GM12878 (cell line): ENCODE results near the gene KIF15. TPM values are rescaled to one million over a fixed set of nuclear protein-coding genes. Genes with fewer than 3 reads are reported as not detected.

Experiments
- BACH1 ChIP-seq: fragments of 450-650 bp; IDR thresholded peaks from 2 replicates; pipeline ENCODE4 v1.6.1; 2017; ENCODE audit warnings: mild to moderate bottlenecking, borderline replicate concordance
- CHD4 ChIP-seq: fragments of 200-600 bp; sonication (generic); IDR thresholded peaks from 2 replicates; pipeline ENCODE4 v1.6.1; 2016; ENCODE audit warnings: mild to moderate bottlenecking
- CREB1 ChIP-seq: IDR thresholded peaks from 2 replicates; pipeline ENCODE4 v1.6.1; 2012; ENCODE audit warnings: low read depth, mild to moderate bottlenecking, inconsistent platforms
- CREM ChIP-seq: IDR thresholded peaks from 2 replicates; pipeline ENCODE4 v1.6.1; 2014; ENCODE audit warnings: antibody characterized with exemption, low read depth
- EGR1 ChIP-seq, 2 experiments: IDR thresholded peaks; 1 replicate in 1 of 2; 2 replicates in 1 of 2; pipeline ENCODE4 v1.6.1; 2011 to 2012; ENCODE audit warnings: low read depth in 2 of 2, low read length in 2 of 2, borderline replicate concordance in 1 of 2, mild to moderate bottlenecking in 1 of 2, moderate library complexity in 1 of 2
- LARP7 ChIP-seq: fragments of 450-650 bp; IDR thresholded peaks from 2 replicates; pipeline ENCODE4 v1.6.1; 2017; ENCODE audit warnings: mild to moderate bottlenecking
- NR2F1 ChIP-seq: fragments of 450-650 bp; conservative IDR thresholded peaks from 2 replicates; pipeline ENCODE4 v1.6.1; 2017; ENCODE audit warnings: mild to moderate bottlenecking
- PKNOX1 ChIP-seq: fragments of 450-650 bp; IDR thresholded peaks from 2 replicates; pipeline ENCODE4 v1.6.1; 2016; ENCODE audit warnings: mild to moderate bottlenecking
- POLR2A ChIP-seq: IDR thresholded peaks from 2 replicates; pipeline ENCODE4 v1.6.1; 2011; ENCODE audit warnings: low read depth, mild to moderate bottlenecking, low read length
- RAD21 ChIP-seq: IDR thresholded peaks from 2 replicates; pipeline ENCODE4 v1.6.1; 2011; ENCODE audit warnings: mild to moderate bottlenecking, low read depth, low read length, moderate library complexity; ENCODE audit not compliant: insufficient read depth
- RB1 ChIP-seq: fragments of 450-650 bp; formaldehyde crosslinking; IDR thresholded peaks from 2 replicates; pipeline ENCODE4 v1.6.1; 2017; ENCODE audit warnings: mild to moderate bottlenecking, borderline replicate concordance
- RBBP5 ChIP-seq: fragments of 200-600 bp; sonication (generic); conservative IDR thresholded peaks from 2 replicates; pipeline ENCODE4 v1.6.1; 2016
- RELA ChIP-seq: fragments of 450-650 bp; IDR thresholded peaks from 2 replicates; pipeline ENCODE4 v1.8.0; 2014; ENCODE audit warnings: borderline replicate concordance; ENCODE audit not compliant: partially characterized antibody
- SIX5 ChIP-seq: IDR thresholded peaks from 2 replicates; pipeline ENCODE4 v1.6.1; 2011; ENCODE audit warnings: mild to moderate bottlenecking, low read depth, low read length, moderate library complexity; ENCODE audit not compliant: severe bottlenecking
- SMAD5 ChIP-seq: IDR thresholded peaks from 2 replicates; pipeline ENCODE4 v1.6.1; 2016; ENCODE audit warnings: antibody characterized with exemption, low read depth
- SMC3 ChIP-seq: IDR thresholded peaks from 2 replicates; pipeline ENCODE4 v1.6.1; 2011; ENCODE audit warnings: low read length, improper control_type of control experiment, borderline replicate concordance
- SP1 ChIP-seq: IDR thresholded peaks from one replicate; pipeline ENCODE4 v1.6.1; 2011; ENCODE audit warnings: low read depth, low read length
- TAF1 ChIP-seq: IDR thresholded peaks from 2 replicates; pipeline ENCODE4 v1.6.1; 2011; ENCODE audit warnings: mild to moderate bottlenecking, low read depth, low read length, borderline replicate concordance
- TBL1XR1 ChIP-seq: IDR thresholded peaks from 2 replicates; pipeline ENCODE4 v1.6.1; 2012; ENCODE audit warnings: low read depth, low read length, improper control_type of control experiment
- YY1 ChIP-seq: IDR thresholded peaks from 2 replicates; pipeline ENCODE4 v1.6.1; 2011; ENCODE audit warnings: low read depth, mild to moderate bottlenecking, low read length
- ZNF687 ChIP-seq: fragments of 450-650 bp; IDR thresholded peaks from 2 replicates; pipeline ENCODE4 v1.6.1; 2017; ENCODE audit warnings: mild to moderate bottlenecking, moderate library complexity
- polyA plus RNA-seq, 11 experiments: library from polyadenylated mRNA; depleted of rRNA in 4 of 11; unstranded in 6 of 11; stranded (reverse) in 5 of 11; fragments of >200 nt; fragmentation: Nextera tagmentation in 4 of 11; fragmentation: Illumina TruSeq in 1 of 11; extraction: Ambion mirVana in 4 of 11; extraction: Trizol in 1 of 11; gene quantifications; 1 replicate in 1 of 11; 2 replicates in 10 of 11; pipeline versions ENCODE4 v1.2.1 to v1.2.3, GENCODE V29; 2011 to 2016; ENCODE audit warnings: inconsistent platforms in 2 of 11, missing spikeins in 2 of 11, low read depth in 1 of 11
- total RNA-seq, 4 experiments: library from RNA; depleted of rRNA in 3 of 4; stranded (reverse); fragments of >200 nt in 3 of 4; fragmentation: Illumina TruSeq in 1 of 4; extraction: Trizol in 1 of 4; gene quantifications; 2 replicates each; pipeline versions ENCODE4 v1.2.1 to v1.2.3, GENCODE V29; 2013 to 2021
- TF ChIP-seq, protein P1 (sequence below): fragments of 150-350 bp; IDR thresholded peaks from 2 replicates; pipeline ENCODE4 v1.6.1; 2016; ENCODE audit warnings: low read depth, low read length
- TF ChIP-seq, protein P2 (sequence below): IDR thresholded peaks from 2 replicates; pipeline ENCODE4 v1.6.1; 2011; ENCODE audit warnings: low read depth, mild to moderate bottlenecking, low read length, moderate library complexity, borderline replicate concordance; ENCODE audit errors: extremely low read depth

Gene KIF15
- total and polyA plus RNA-seq, 10 of the 15 experiments (the other 5 are each of a cell fraction or from before 2014, with no cell fraction given) = 12.3 to 51.8 (median 26.0) TPM

DNA sequence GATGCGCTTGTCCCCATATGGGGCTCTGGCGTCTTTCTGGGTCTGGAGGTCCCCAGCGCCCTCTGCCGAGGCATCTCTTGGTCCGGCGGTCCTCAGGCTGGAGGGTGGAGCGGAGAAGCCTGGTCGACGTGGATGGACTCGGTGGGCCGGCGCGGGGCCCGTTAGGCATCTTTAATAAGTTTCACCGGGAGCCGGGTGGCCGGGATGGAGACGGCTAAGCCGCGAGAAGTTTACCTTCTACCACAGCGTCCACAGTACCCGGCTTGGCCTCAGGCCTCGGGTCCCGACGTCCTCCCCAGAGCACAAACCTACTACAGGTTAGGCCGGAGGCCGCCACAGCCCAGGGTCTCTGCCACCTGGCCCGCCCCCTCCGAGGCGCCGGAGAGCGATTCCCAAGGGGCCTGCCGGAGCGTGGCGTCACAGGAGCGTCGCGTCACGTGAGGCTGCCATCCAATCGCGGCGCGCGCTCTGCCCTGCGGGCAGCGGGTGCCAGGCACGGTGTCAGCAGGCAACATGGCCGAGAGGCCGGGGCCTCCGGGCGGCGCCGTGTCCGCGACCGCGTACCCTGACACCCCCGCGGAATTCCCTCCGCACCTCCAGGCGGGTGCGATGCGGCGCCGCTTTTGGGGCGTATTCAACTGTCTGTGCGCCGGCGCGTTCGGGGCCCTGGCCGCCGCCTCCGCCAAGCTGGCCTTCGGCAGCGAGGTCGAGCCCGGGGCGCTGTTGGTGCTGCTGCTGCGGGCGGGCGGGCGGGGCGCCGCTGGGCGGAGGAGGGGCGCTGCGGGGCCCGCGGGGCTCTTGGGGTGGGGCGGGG is 100.0 kb downstream of the KIF15 start, which contains the start of gene TMEM42 (continued):
- 0 out of 2 replicates have a peak, but pooled peaks have one; percentile 14 for TF ChIP-seq PKNOX1
- TF ChIP-seq LARP7 = no peak
- TF ChIP-seq SMAD5 = peak; percentile 43; the same call in 1 of the 2 replicates
- TF ChIP-seq NR2F1 = peak; percentile 81
- TF ChIP-seq ZNF687 = peak; percentile 83
- peak; percentile 85 for TF ChIP-seq SP1
- TF ChIP-seq CHD4 = no peak
- TF ChIP-seq TAF1 = peak; percentile 69
- peak; percentile 95 for TF ChIP-seq RELA
- TF ChIP-seq SIX5 = no peak
- TF ChIP-seq CREB1 = peak; percentile 91
- TF ChIP-seq RBBP5 = no peak
- TF ChIP-seq SMC3 = no peak; the same call in 1 of the 2 replicates
- TF ChIP-seq, protein P1, sequence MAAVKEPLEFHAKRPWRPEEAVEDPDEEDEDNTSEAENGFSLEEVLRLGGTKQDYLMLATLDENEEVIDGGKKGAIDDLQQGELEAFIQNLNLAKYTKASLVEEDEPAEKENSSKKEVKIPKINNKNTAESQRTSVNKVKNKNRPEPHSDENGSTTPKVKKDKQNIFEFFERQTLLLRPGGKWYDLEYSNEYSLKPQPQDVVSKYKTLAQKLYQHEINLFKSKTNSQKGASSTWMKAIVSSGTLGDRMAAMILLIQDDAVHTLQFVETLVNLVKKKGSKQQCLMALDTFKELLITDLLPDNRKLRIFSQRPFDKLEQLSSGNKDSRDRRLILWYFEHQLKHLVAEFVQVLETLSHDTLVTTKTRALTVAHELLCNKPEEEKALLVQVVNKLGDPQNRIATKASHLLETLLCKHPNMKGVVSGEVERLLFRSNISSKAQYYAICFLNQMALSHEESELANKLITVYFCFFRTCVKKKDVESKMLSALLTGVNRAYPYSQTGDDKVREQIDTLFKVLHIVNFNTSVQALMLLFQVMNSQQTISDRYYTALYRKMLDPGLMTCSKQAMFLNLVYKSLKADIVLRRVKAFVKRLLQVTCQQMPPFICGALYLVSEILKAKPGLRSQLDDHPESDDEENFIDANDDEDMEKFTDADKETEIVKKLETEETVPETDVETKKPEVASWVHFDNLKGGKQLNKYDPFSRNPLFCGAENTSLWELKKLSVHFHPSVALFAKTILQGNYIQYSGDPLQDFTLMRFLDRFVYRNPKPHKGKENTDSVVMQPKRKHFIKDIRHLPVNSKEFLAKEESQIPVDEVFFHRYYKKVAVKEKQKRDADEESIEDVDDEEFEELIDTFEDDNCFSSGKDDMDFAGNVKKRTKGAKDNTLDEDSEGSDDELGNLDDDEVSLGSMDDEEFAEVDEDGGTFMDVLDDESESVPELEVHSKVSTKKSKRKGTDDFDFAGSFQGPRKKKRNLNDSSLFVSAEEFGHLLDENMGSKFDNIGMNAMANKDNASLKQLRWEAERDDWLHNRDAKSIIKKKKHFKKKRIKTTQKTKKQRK = no peak
- TF ChIP-seq BACH1 = peak; percentile 73
- TF ChIP-seq RB1 = peak; percentile 91; the same call in 1 of the 2 replicates
- TF ChIP-seq POLR2A = peak; percentile 96
- peak; percentile 96 for TF ChIP-seq YY1
- TF ChIP-seq CREM = peak; percentile 89
- 0 out of 2 replicates have a peak, but pooled peaks have one; percentile 17 for TF ChIP-seq TBL1XR1
- peak; percentile 46 to 61; a peak in 2 of 3 replicates for TF ChIP-seq EGR1 (IDR thresholded peaks at IDR 0.05; ENCODE audit: borderline replicate concordance in 1 of 2, low read depth in 2 of 2, low read length in 2 of 2)
- TF ChIP-seq, protein P2, sequence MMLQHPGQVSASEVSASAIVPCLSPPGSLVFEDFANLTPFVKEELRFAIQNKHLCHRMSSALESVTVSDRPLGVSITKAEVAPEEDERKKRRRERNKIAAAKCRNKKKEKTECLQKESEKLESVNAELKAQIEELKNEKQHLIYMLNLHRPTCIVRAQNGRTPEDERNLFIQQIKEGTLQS = peak; percentile 93
- 0 out of 2 replicates have a peak, but pooled peaks have one; percentile 28 for TF ChIP-seq RAD21
